Heart left ventricle (tissue), 16 donors: ENCODE results near the gene FAM98A. TPM values are rescaled to one million over a fixed set of nuclear protein-coding genes. Genes with fewer than 3 reads are reported as not detected.

Source experiments
- ATAC-seq, 4 donors: fragments of 200-7000 bp; cut with Tn5 transposase; one replicate each; pipeline ENCODE4 v1.9.1; 2020 to 2022; ENCODE audit warnings: moderate library complexity in 4 of 4, mild to moderate bottlenecking in 3 of 4, moderate number of reproducible peaks in 1 of 4
- DNase-seq, 5 donors: peaks; one replicate each; pipeline ENCODE4 v3.0.0-alpha.2; 2020
- H3K27ac ChIP-seq, 12 donors: fragments of 200-600 bp; sonication (generic) in 4 of 12; one replicate each; pipeline versions ENCODE4 v1.5.0 to v1.8.0; 2016 to 2022; ENCODE audit warnings: mild to moderate bottlenecking in 2 of 12
- H3K27me3 ChIP-seq, 9 donors: fragments of 200-600 bp; sonication (generic) in 2 of 9; one replicate each; pipeline versions ENCODE4 v1.5.1 to v1.8.0; 2016 to 2022; ENCODE audit warnings: mild to moderate bottlenecking in 3 of 9
- H3K36me3 ChIP-seq, 9 donors: fragments of 200-600 bp; sonication (generic) in 2 of 9; one replicate each; pipeline versions ENCODE4 v1.5.0 to v1.8.0; 2018 to 2022; ENCODE audit warnings: mild to moderate bottlenecking in 2 of 9
- H3K4me1 ChIP-seq, 12 donors: fragments of 200-600 bp; sonication (generic) in 4 of 12; one replicate each; pipeline versions ENCODE4 v1.5.0 to v1.8.0; 2016 to 2022; ENCODE audit warnings: mild to moderate bottlenecking in 3 of 12
- H3K4me3 ChIP-seq, 12 donors: fragments of 200-600 bp; sonication (generic) in 4 of 12; one replicate each; pipeline versions ENCODE4 v1.5.0 to v1.8.0; 2017 to 2022; ENCODE audit warnings: mild to moderate bottlenecking in 9 of 12, moderate library complexity in 4 of 12
- H3K9me3 ChIP-seq, 12 donors: fragments of 200-600 bp; sonication (generic) in 4 of 12; one replicate each; pipeline versions ENCODE4 v1.5.0 to v1.8.0; 2016 to 2022; ENCODE audit warnings: mild to moderate bottlenecking in 1 of 12
- POLR2A ChIP-seq, 2 donors: fragments of 450-650 bp; IDR thresholded peaks; one replicate each; pipeline ENCODE4 v1.6.1; 2017; ENCODE audit warnings: antibody characterized with exemption in 2 of 2, mild to moderate bottlenecking in 2 of 2, moderate library complexity in 2 of 2
- WGBS, 4 donors: extraction: QIAGEN DNeasy Blood & Tissue Kit in 2 of 4; methylation state at CpG; one replicate each; pipeline versions ENCODE4 v1.1.5 to v1.1.7; 2013 to 2018; 5-methylcytosine and 5-hydroxymethylcytosine counted together
- intact Hi-C, 10 donors: fragments of 100-400 bp; cut with DNase I; formaldehyde crosslinking; loops; one replicate each; pipeline versions ENCODE4 v1.11.1 to v1.14.2; 2022
- polyA plus RNA-seq, 2 donors: library from polyadenylated mRNA; stranded (reverse); fragments of 200-250 nt; gene quantifications; one replicate each; pipeline ENCODE4 v1.2.3, GENCODE V29; 2013
- total RNA-seq, 9 donors: library from RNA; depleted of rRNA in 2 of 9; stranded (reverse); fragments of >200 nt in 2 of 9; fragmentation: NEBNext Ultra II Directional in 3 of 9; extraction: Animal tissue kit (Norgen Biotek cat#: 25700) in 3 of 9; gene quantifications; one replicate each; pipeline versions ENCODE4 v1.1.0 to v1.2.4, GENCODE V29; 2016 to 2023
- TF ChIP-seq, protein P1 (sequence below), 12 donors: fragments of 200-600 bp; sonication (generic) in 4 of 12; IDR thresholded peaks; one replicate each; pipeline versions ENCODE4 v1.5.0 to v1.8.0; 2018 to 2022; ENCODE audit warnings: antibody characterized with exemption in 12 of 12, mild to moderate bottlenecking in 5 of 12
- donor health status: ischemic (EF 13 %, LVEDD 7.1; RV severe dilation, severe dysfunction).
- donor health status: healthy with polysubstance abuse.
- donor health status: DM: no; HTN: yes; CAD: no.
- donor health status: DM: no; HTN: no; CAD: no.
- donor health status: ischemic (EF 25% LVEDD 6.9; RV normal size, moderate dysfunction).
- donor health status: ischemic (EF 25% LVEDD 5.7; RV mildly dilated, moderate dysfunction).
- donor health status: healthy.
- donor health status: DM: yes; HTN: yes; CAD: no.
- donor health status: ischemic (EF 35%, LVEDD 5.7; RV mildly dilated, moderate dysfunction).
- donor health status: nonischemic (EF 11% LVEDD 7.7; RV severe dilation, severe dysfunction).
- donor health status: DM: yes; HTN: yes; CAD: no.
- donor health status: PGD.
- donor health status: ischemic (EF 29% LVEDD 5.4; RV normal size, mild dysfunction).
- donor health status: nonischemic (EF 23%, LVEDD 6.1; RV moderate dilation, normal function).

FAM98A gene
- total and polyA plus RNA-seq, 11 donors: 34.2 to 106 (median 66.4) TPM

DNA sequence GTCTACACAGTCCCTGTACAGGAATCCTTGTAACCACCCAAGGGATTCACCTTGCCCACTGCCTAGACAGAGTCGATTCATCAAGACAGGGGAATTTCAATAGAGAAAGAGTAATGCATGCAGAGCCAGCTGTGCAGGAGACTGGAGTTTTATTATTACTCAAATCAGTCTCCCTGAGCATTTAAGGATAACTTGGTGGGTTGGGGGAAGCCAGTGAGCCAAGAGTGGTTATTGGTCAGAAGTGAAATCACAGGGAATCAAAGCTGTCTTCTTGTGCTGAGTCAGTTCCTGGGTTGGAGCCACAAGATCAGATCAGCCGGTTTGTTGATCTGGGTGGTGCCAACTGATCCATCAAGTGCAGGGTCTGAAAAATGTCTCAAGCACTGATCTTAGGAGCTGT lies 17.8 kb upstream of the FAM98A start:
- H3K9me3 ChIP-seq: peaks cover 0 to 28% (median 5%) of the 10 kb centered on the region in 12 donors
- intact Hi-C loops: no loop called here
- ATAC-seq (no peak), DNase-seq (no peak)
- H3K4me1 ChIP-seq: peaks cover 0 to 8% (median 0%) of the 10 kb centered on the region in 12 donors
- no peaks in the 10 kb centered on the region for H3K27me3 ChIP-seq
- no peaks in the 10 kb centered on the region for H3K36me3 ChIP-seq
- no peak overlapping the region for H3K4me3 ChIP-seq
- TF ChIP-seq POLR2A (IDR thresholded peaks at IDR 0.05): no peak
- TF ChIP-seq, protein P1, sequence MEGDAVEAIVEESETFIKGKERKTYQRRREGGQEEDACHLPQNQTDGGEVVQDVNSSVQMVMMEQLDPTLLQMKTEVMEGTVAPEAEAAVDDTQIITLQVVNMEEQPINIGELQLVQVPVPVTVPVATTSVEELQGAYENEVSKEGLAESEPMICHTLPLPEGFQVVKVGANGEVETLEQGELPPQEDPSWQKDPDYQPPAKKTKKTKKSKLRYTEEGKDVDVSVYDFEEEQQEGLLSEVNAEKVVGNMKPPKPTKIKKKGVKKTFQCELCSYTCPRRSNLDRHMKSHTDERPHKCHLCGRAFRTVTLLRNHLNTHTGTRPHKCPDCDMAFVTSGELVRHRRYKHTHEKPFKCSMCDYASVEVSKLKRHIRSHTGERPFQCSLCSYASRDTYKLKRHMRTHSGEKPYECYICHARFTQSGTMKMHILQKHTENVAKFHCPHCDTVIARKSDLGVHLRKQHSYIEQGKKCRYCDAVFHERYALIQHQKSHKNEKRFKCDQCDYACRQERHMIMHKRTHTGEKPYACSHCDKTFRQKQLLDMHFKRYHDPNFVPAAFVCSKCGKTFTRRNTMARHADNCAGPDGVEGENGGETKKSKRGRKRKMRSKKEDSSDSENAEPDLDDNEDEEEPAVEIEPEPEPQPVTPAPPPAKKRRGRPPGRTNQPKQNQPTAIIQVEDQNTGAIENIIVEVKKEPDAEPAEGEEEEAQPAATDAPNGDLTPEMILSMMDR (IDR thresholded peaks at IDR 0.05): no peak
- H3K27ac ChIP-seq: no peak overlapping the region
- 72 to 85% (median 82%) methylated on average over 2 of the region's 2 CpGs for WGBS, 4 donors

- ATAC-seq: no peak
- H3K4me1 ChIP-seq: peaks cover 0 to 8% (median 0%) of the 10 kb centered on the region in 12 donors
These were observed 15.1 kb upstream of the FAM98A start for GRCh38 chr2:33614190-33614589.

GRCh38 chr2:33607905-33608304 lies 8.8 kb upstream of the FAM98A start:
- 25 to 41% (median 32%) methylated on average over 2 of the region's 2 CpGs for WGBS, 4 donors
- peak overlapping the region in 7 of 12 donors; percentile 49 to 78 (median 57) for H3K27ac ChIP-seq
- intact Hi-C loops: no loop called here
- DNase-seq (no peak), ATAC-seq (peak; percentile 65 to 80 (median 76))
- H3K9me3 ChIP-seq: no peaks in the 10 kb centered on the region
- no peaks in the 10 kb centered on the region for H3K27me3 ChIP-seq
- peak overlapping the region in 3 of 12 donors; percentile 17 to 29 (median 28) for H3K4me3 ChIP-seq
- no peak for TF ChIP-seq POLR2A (IDR thresholded peaks at IDR 0.05)
- TF ChIP-seq, protein P1 (IDR thresholded peaks at IDR 0.05): no peak
- H3K36me3 ChIP-seq: no peaks in the 10 kb centered on the region
- H3K4me1 ChIP-seq: peaks cover 0 to 21% (median 0%) of the 10 kb centered on the region in 12 donors

More at GRCh38 chr2:33614190-33614589, 15.1 kb upstream of the FAM98A start:
- no peak for DNase-seq
- Histone ChIP-seq H3K36me3 (no peaks in the 10 kb centered on the region), H3K4me3 (no peak overlapping the region), H3K27me3 (no peaks in the 10 kb centered on the region), H3K27ac (no peak overlapping the region), H3K9me3 (peaks cover 0 to 22% (median 3%) of the 10 kb centered on the region in 12 donors)
- intact Hi-C loops: no loop called here
- no peak for TF ChIP-seq POLR2A (IDR thresholded peaks at IDR 0.05)
- TF ChIP-seq, protein P1 (IDR thresholded peaks at IDR 0.05): no peak

- DNase-seq (no peak), ATAC-seq (peak in 1 of 4 donors; percentile 8)
- 64 to 74% (median 69%) methylated on average over 4 of the region's 4 CpGs for WGBS, 4 donors
- Histone ChIP-seq H3K4me3 (no peak overlapping the region), H3K4me1 (peaks cover 0 to 21% (median 0%) of the 10 kb centered on the region in 12 donors), H3K27ac (peak overlapping the region in 6 of 12 donors; percentile 49 to 78 (median 58)), H3K36me3 (no peaks in the 10 kb centered on the region), H3K9me3 (no peaks in the 10 kb centered on the region), H3K27me3 (no peaks in the 10 kb centered on the region)
- intact Hi-C loops: no loop called here
- TF ChIP-seq, protein P1 (IDR thresholded peaks at IDR 0.05): no peak
- TF ChIP-seq POLR2A (IDR thresholded peaks at IDR 0.05): no peak
These were observed 8.2 kb upstream of the FAM98A start for GRCh38 chr2:33607251-33607721.
